ENCODE results near the gene S100P.
"Not testable (repeated sequence)": the region's sequence is repeated elsewhere in the genome, so short reads cannot be mapped to it uniquely, and the experiment has no call there.

The S100P gene

GRCh38 chr4:6658597-6659075 is 35.0 kb upstream of the S100P start:
- H3K27me3 ChIP-seq (ENCODE audit: control insufficient read depth in 1 of 2, insufficient read depth in 2 of 2, low read length in 2 of 2), result no peaks in the 10 kb centered on the region
- H3K4me1 ChIP-seq (ENCODE audit: control insufficient read depth, insufficient read depth, low read length), result peaks cover 11% of the 10 kb centered on the region
- no peaks in the 10 kb centered on the region for H3K9me3 ChIP-seq (ENCODE audit: control insufficient read depth in 2 of 2, low read length in 2 of 2)
- peak overlapping the region; percentile 56 to 65 for H3K4me3 ChIP-seq (ENCODE audit: low read length in 2 of 2)
- no peaks in the 10 kb centered on the region for H3K36me3 ChIP-seq (ENCODE audit: control insufficient read depth in 2 of 2, insufficient read depth in 2 of 2, low read length in 2 of 2)
- peak overlapping the region; percentile 61 to 62 for H3K9ac ChIP-seq (ENCODE audit: low read length in 2 of 2)
- H3K27ac ChIP-seq (ENCODE audit: low read length), result peak overlapping the region; percentile 18

GRCh38 chr4:6659897-6660296 is 33.8 kb upstream of the S100P start:
- no peak overlapping the region for H3K4me3 ChIP-seq (ENCODE audit: low read length in 2 of 2)
- H3K9ac ChIP-seq (ENCODE audit: low read length in 2 of 2), result no peak overlapping the region
- H3K27ac ChIP-seq (ENCODE audit: low read length), result no peak overlapping the region
- no peaks in the 10 kb centered on the region for H3K36me3 ChIP-seq (ENCODE audit: control insufficient read depth in 2 of 2, insufficient read depth in 2 of 2, low read length in 2 of 2)
- H3K4me1 ChIP-seq (ENCODE audit: control insufficient read depth, insufficient read depth, low read length), result peaks cover 21% of the 10 kb centered on the region
- peaks cover 0 to 3% of the 10 kb centered on the region in 2 donors for H3K27me3 ChIP-seq (ENCODE audit: control insufficient read depth in 1 of 2, insufficient read depth in 2 of 2, low read length in 2 of 2)
- no peaks in the 10 kb centered on the region for H3K9me3 ChIP-seq (ENCODE audit: control insufficient read depth in 2 of 2, low read length in 2 of 2)

- no peak overlapping the region for H3K9ac ChIP-seq (ENCODE audit: low read length in 2 of 2)
- H3K9me3 ChIP-seq (ENCODE audit: control insufficient read depth in 2 of 2, low read length in 2 of 2), result no peaks in the 10 kb centered on the region
- H3K36me3 ChIP-seq (ENCODE audit: control insufficient read depth in 2 of 2, insufficient read depth in 2 of 2, low read length in 2 of 2), result no peaks in the 10 kb centered on the region
- H3K27me3 ChIP-seq (ENCODE audit: control insufficient read depth in 1 of 2, insufficient read depth in 2 of 2, low read length in 2 of 2), result peaks cover 0 to 6% of the 10 kb centered on the region in 2 donors
- peaks cover 21% of the 10 kb centered on the region for H3K4me1 ChIP-seq (ENCODE audit: control insufficient read depth, insufficient read depth, low read length)
- H3K27ac ChIP-seq (ENCODE audit: low read length), result no peak overlapping the region
- no peak overlapping the region for H3K4me3 ChIP-seq (ENCODE audit: low read length in 2 of 2)
These were observed 33.2 kb upstream of the S100P start for GRCh38 chr4:6660430-6660829.

- Histone ChIP-seq H3K4me1 (ENCODE audit: control insufficient read depth, insufficient read depth, low read length) (peaks cover 21% of the 10 kb centered on the region), H3K4me3 (ENCODE audit: low read length in 2 of 2) (no peak overlapping the region), H3K9me3 (ENCODE audit: control insufficient read depth in 2 of 2, low read length in 2 of 2) (no peaks in the 10 kb centered on the region), H3K27ac (ENCODE audit: low read length) (no peak overlapping the region), H3K27me3 (ENCODE audit: control insufficient read depth in 1 of 2, insufficient read depth in 2 of 2, low read length in 2 of 2) (peaks cover 0 to 9% of the 10 kb centered on the region in 2 donors), H3K9ac (ENCODE audit: low read length in 2 of 2) (no peak overlapping the region), H3K36me3 (ENCODE audit: control insufficient read depth in 2 of 2, insufficient read depth in 2 of 2, low read length in 2 of 2) (no peaks in the 10 kb centered on the region)
These were observed 31.1 kb upstream of the S100P start for GRCh38 chr4:6662591-6662990.

GRCh38 chr4:6663596-6664393 is 29.9 kb upstream of the S100P start:
- Histone ChIP-seq H3K36me3 (ENCODE audit: control insufficient read depth in 2 of 2, insufficient read depth in 2 of 2, low read length in 2 of 2) (no peaks in the 10 kb centered on the region), H3K9ac (ENCODE audit: low read length in 2 of 2) (peak overlapping the region in 1 of 2 donors; percentile 32), H3K27ac (ENCODE audit: low read length) (no peak overlapping the region), H3K4me1 (ENCODE audit: control insufficient read depth, insufficient read depth, low read length) (peaks cover 15% of the 10 kb centered on the region), H3K4me3 (ENCODE audit: low read length in 2 of 2) (peak overlapping the region; percentile 20 to 67), H3K27me3 (ENCODE audit: control insufficient read depth in 1 of 2, insufficient read depth in 2 of 2, low read length in 2 of 2) (peaks cover 0 to 9% of the 10 kb centered on the region in 2 donors), H3K9me3 (ENCODE audit: control insufficient read depth in 2 of 2, low read length in 2 of 2) (no peaks in the 10 kb centered on the region)

GRCh38 chr4:6665320-6665654 is 28.4 kb upstream of the S100P start:
- no peaks in the 10 kb centered on the region for H3K9me3 ChIP-seq (ENCODE audit: control insufficient read depth in 2 of 2, low read length in 2 of 2)

GRCh38 chr4:6668391-6668790 is 25.3 kb upstream of the S100P start:
- Histone ChIP-seq H3K9ac (ENCODE audit: low read length in 2 of 2) (no peak overlapping the region), H3K27ac (ENCODE audit: low read length) (no peak overlapping the region), H3K36me3 (ENCODE audit: control insufficient read depth in 2 of 2, insufficient read depth in 2 of 2, low read length in 2 of 2) (peaks cover 0 to 4% of the 10 kb centered on the region in 2 donors), H3K4me1 (ENCODE audit: control insufficient read depth, insufficient read depth, low read length) (peaks cover 10% of the 10 kb centered on the region), H3K9me3 (ENCODE audit: control insufficient read depth in 2 of 2, low read length in 2 of 2) (no peaks in the 10 kb centered on the region), H3K4me3 (ENCODE audit: low read length in 2 of 2) (no peak overlapping the region), H3K27me3 (ENCODE audit: control insufficient read depth in 1 of 2, insufficient read depth in 2 of 2, low read length in 2 of 2) (peaks cover 0 to 9% of the 10 kb centered on the region in 2 donors)

More at GRCh38 chr4:6665320-6665654, 28.4 kb upstream of the S100P start:
- Histone ChIP-seq H3K9ac (ENCODE audit: low read length in 2 of 2) (no peak overlapping the region), H3K27ac (ENCODE audit: low read length) (no peak overlapping the region), H3K36me3 (ENCODE audit: control insufficient read depth in 2 of 2, insufficient read depth in 2 of 2, low read length in 2 of 2) (peaks cover 0 to 4% of the 10 kb centered on the region in 2 donors), H3K27me3 (ENCODE audit: control insufficient read depth in 1 of 2, insufficient read depth in 2 of 2, low read length in 2 of 2) (peaks cover 0 to 9% of the 10 kb centered on the region in 2 donors), H3K4me1 (ENCODE audit: control insufficient read depth, insufficient read depth, low read length) (peaks cover 10% of the 10 kb centered on the region), H3K4me3 (ENCODE audit: low read length in 2 of 2) (no peak overlapping the region)

GRCh38 chr4:6671648-6672047 is 22.0 kb upstream of the S100P start:
- Histone ChIP-seq H3K27me3 (ENCODE audit: control insufficient read depth in 1 of 2, insufficient read depth in 2 of 2, low read length in 2 of 2) (no peaks in the 10 kb centered on the region), H3K27ac (ENCODE audit: low read length) (no peak overlapping the region), H3K36me3 (ENCODE audit: control insufficient read depth in 2 of 2, insufficient read depth in 2 of 2, low read length in 2 of 2) (peaks cover 0 to 9% of the 10 kb centered on the region in 2 donors), H3K4me1 (ENCODE audit: control insufficient read depth, insufficient read depth, low read length) (peaks cover 24% of the 10 kb centered on the region), H3K9me3 (ENCODE audit: control insufficient read depth in 2 of 2, low read length in 2 of 2) (no peaks in the 10 kb centered on the region), H3K9ac (ENCODE audit: low read length in 2 of 2) (no peak overlapping the region), H3K4me3 (ENCODE audit: low read length in 2 of 2) (no peak overlapping the region)

- H3K4me3 ChIP-seq (ENCODE audit: low read length in 2 of 2), result no peak overlapping the region
These were observed 21.5 kb upstream of the S100P start for GRCh38 chr4:6672131-6672530.

GRCh38 chr4:6672541-6673190 is 21.0 kb upstream of the S100P start:
- H3K27ac ChIP-seq (ENCODE audit: low read length); H3K9ac ChIP-seq (ENCODE audit: low read length in 2 of 2); H3K27me3 ChIP-seq (ENCODE audit: control insufficient read depth in 1 of 2, insufficient read depth in 2 of 2, low read length in 2 of 2); H3K9me3 ChIP-seq (ENCODE audit: control insufficient read depth in 2 of 2, low read length in 2 of 2); H3K36me3 ChIP-seq (ENCODE audit: control insufficient read depth in 2 of 2, insufficient read depth in 2 of 2, low read length in 2 of 2): not testable (repeated sequence)
- H3K4me3 ChIP-seq (ENCODE audit: low read length in 2 of 2), result peak overlapping the region in 1 of 2 donors; percentile 83
- peaks cover 34% of the 10 kb centered on the region for H3K4me1 ChIP-seq (ENCODE audit: control insufficient read depth, insufficient read depth, low read length)

More at GRCh38 chr4:6672131-6672530, 21.5 kb upstream of the S100P start:
- Histone ChIP-seq H3K27me3 (ENCODE audit: control insufficient read depth in 1 of 2, insufficient read depth in 2 of 2, low read length in 2 of 2) (no peaks in the 10 kb centered on the region), H3K27ac (ENCODE audit: low read length) (no peak overlapping the region), H3K36me3 (ENCODE audit: control insufficient read depth in 2 of 2, insufficient read depth in 2 of 2, low read length in 2 of 2) (peaks cover 0 to 9% of the 10 kb centered on the region in 2 donors), H3K4me1 (ENCODE audit: control insufficient read depth, insufficient read depth, low read length) (peaks cover 29% of the 10 kb centered on the region), H3K9ac (ENCODE audit: low read length in 2 of 2) (no peak overlapping the region), H3K9me3 (ENCODE audit: control insufficient read depth in 2 of 2, low read length in 2 of 2) (no peaks in the 10 kb centered on the region)
